HUDEP-2 (cell line): ENCODE measurements around the gene STKLD1.
"Not testable (repeated sequence)": the region's sequence is repeated elsewhere in the genome, so short reads cannot be mapped to it uniquely, and the experiment has no call there.

Source experiments
- DNase-seq, 76 experiments: peaks; one replicate each; lab custom pipeline; 2025; ENCODE audit not compliant: unreplicated experiment in 76 of 76; lab: John Stamatoyannopoulos, UW

STKLD1 gene

DNA sequence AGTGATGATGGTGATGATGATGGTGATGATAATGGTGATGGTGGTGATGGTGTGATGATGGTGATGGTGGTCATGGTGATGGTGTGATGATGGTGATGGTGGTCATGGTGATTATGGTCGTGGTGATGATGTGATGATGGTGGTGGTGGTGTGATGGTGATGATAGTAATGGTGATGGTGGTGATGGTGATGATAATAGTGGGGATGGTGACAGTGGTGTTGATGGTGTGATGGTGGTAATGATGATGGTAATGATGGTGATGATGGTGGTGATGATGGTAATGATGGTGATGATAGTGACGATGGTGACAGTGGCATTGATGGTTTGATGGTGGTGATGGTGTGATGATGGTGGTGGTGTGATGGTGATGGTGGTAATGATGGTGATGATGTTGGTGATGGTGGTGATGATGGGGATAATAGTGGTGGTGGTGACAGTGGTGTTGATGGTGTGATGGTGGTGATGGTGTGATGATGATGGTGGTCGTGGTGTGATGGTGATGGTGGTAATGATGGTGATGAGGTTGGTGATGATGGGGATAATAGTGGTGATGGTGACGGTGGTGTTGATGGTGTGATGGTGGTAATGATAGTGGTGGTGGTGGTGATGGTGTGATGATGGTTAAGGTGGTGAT is 6.5 kb downstream of the STKLD1 start:
- no peak for DNase-seq

DNA sequence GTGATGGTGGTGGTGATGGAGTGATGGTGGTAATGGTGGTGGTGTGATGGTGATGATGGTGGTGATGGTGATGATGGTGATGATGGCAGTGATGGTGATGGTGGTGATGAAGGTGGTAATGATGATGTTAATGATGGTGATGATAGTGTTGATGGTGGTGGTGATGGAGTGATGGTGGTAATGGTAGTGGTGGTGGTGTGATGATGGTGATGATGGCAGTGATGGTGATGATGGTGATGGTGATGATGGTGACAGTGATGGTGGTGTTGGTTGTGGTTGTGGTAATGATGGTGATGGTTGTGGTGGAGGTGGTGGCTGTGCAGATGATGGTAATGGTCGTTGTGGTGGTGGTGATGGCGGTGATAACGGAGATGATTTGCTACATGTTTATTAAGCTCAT is 7.3 kb downstream of the STKLD1 start:
- DNase-seq: no peak

DNA sequence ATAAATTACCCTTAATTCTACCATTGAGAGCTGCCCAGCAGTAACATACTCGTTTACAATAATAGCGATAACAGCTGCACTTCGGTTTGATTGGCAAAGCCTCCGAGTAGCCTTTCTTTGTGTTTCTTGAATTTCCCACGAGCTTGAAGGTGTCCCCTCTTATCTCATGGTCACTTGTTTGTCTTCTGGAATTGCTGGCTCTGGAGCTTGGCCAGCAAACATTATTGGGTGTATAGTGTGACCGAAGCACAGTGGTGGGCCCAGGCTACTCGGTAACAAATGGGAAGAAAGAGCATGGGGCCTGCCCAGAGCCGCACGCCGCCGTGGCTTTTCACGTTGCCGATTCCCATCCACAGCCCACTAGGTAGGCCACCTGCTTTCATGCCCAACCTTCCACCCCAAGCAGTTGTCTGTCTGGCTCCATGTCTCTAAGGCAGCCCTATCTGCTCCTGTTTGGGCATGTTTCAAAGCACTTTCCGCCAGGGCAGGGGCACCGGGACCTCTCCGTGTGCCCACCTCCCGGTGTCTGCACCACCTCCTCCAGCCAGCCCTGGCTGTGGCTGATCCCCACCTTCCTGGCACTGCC is 8.7 kb downstream of the STKLD1 start:
- no peak for DNase-seq

DNA sequence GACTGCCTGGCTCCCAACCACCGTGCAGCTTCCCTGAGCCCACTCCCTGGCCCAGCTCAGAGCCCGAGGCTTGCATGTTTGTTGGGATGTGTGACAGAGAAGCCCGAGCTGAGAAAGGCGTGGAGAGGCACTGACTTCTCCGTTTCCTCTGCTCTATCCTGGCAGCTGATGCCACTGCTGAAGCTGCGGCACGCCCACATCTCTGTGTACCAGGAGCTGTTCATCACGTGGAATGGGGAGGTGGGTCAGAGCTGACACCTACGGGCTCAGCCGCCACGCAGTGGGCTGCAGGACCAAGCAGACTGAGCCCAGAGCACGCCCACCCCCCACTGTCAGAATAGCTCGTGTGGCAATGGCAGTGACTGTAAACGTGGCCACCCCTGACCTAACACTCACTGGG is 9.3 kb downstream of the STKLD1 start:
- DNase-seq: no peak

DNA sequence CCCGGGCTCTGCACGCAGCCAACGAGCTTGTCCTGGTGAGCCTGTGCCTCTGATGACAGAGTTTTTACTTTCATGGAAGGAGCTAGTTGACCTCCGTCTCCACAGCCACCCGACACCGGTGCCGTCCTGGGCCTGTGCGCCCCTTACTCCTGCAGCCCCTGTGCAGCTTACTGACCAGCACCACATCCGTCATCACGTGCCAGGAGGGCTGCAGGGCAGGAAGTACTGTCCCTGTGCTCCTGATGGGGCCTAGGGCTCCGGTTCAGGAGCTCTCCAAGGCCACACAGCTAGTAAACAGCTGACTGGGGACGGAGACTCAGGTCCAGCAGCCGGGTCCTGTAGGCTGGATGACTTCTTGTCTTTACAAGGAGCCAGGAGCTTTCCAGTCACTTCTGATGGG is 10.2 kb downstream of the STKLD1 start:
- DNase-seq: no peak

DNA sequence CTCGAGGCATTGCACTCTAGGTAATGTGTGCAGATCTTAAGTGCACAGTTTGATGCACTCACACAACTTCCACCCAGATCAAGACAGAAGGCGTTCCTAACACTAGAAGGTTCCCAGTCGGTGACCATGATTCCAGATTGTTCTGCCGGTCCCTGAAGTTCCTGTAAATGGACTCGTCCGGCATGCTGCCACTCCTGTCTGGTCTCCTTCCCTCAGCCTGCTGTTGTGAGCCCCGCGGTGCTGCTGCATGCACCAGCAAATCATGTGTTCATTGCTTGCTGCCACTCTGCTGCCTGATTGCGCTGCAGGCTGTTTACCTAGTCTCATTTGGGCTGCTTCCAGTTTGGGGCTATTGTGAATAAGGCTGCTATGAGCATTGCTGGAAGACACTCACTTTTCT is 11.5 kb downstream of the STKLD1 start:
- DNase-seq: no peak

DNA sequence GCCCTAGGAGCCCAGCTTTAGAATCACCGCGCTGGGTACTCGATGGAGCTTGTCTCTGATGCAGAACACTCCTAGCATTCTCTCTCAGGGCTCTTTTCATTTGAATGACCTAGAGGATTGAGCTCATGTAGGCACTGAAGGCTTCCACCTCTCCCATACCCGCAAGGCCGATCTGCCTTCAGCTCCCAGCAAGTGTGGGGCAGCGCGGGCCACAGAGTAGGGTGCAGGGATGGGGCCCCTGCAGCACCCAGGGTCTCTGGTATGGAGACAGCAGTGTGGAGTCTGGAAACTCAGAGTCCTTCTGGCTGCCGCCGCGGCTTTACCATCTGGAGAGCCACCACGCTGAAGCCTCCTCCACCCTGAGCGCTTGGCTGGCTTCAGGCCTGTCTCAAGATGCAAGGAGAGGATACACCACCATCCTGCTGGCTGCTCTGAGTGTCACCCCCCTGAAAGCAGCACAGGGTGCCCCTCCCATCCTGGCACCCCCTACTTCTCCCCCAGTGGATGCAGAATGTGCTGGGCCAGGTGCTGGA is 12.9 kb downstream of the STKLD1 start:
- no peak for DNase-seq

DNA sequence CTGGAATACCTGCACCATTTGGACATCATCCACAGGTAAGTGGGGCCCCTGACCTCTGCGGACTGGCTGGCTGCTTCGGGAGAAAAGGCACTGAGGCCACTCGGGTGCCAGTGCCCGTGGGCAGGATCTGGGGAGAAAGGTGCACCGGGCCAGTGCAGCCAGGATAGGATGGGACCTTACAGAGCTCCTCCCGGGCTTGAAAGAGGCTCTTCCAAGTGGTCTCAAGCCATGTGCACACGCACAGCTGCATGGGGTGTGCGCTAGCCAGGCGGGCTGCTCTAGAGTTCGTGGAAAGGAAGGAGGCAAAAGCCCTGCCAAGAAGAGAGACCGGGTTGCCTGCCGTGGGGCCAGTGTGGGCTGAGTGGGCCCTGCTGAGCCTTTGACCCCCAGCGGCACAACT is 13.4 kb downstream of the STKLD1 start:
- no peak for DNase-seq

DNA sequence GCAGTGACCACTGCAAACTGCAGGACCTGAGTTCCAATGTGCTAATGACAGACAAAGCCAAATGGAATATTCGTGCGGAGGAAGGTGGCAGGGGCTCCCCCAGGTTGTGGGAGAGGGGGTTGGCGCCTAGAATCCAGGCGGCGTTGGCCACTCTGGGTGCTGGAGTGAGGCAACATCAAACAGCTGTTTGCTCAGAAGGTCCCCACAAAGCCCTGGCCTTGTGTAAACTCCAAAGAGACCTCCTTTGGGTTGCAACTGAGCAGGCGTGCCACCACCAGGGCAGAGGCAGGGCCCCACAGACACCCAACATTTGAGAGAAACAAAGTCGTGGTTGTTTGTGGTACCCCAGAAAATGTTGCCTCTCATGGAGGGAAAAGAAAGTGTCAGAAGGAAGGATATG is 14.5 kb downstream of the STKLD1 start:
- DNase-seq: no peak

DNA sequence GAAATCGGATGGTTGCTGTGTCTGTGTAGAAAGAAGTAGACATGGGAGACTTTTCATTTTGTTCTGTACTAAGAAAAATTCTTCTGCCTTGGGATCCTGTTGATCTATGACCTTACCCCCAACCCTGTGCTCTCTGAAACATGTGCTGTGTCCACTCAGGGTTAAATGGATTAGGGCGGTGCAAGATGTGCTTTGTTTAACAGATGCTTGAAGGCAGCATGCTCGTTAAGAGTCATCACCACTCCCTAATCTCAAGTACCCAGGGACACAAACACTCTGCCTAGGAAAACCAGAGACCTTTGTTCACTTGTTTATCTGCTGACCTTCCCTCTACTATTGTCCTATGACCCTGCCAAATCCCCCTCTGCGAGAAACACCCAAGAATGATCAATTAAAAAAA is 15.3 kb downstream of the STKLD1 start:
- DNase-seq: not testable (repeated sequence)

DNA sequence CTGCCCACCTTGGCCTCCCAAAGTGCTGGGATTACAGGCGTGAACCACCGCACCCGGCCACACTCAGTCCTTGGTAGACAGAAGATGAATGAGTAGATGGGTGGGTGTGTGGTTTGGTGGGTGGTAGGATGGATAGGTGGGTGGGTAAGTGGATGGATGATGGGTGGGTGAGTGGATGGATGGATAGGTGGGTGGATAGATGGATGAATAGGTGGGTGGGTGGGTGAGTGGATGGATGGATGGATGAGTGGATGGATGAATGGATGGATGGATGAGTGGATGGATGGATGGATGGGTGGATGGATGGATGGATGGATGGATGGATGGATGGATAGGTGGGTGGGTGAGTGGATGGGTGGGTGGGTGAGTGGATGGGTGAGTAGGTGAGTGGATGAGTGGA is 16.1 kb downstream of the STKLD1 start:
- not testable (repeated sequence) for DNase-seq

DNA sequence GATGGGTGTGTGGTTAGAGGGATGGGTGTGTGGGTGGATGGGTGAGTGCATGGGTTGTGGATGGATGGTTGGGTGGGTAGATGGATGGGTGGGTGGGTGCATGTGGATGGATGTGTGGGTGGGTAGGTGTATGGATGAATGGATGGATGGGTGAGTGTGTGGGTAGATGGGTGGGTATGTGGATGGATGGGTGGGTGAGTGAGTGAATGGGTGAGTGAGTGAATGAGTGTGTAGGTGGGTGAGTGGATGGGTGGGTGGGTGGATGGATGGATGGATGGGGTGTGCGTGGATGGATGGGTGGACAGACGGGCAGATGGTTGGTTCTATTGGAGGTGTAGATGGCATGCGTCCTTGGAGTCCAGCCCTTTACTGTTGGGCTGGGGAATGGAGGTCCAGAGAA is 17.2 kb downstream of the STKLD1 start:
- no peak for DNase-seq

DNA sequence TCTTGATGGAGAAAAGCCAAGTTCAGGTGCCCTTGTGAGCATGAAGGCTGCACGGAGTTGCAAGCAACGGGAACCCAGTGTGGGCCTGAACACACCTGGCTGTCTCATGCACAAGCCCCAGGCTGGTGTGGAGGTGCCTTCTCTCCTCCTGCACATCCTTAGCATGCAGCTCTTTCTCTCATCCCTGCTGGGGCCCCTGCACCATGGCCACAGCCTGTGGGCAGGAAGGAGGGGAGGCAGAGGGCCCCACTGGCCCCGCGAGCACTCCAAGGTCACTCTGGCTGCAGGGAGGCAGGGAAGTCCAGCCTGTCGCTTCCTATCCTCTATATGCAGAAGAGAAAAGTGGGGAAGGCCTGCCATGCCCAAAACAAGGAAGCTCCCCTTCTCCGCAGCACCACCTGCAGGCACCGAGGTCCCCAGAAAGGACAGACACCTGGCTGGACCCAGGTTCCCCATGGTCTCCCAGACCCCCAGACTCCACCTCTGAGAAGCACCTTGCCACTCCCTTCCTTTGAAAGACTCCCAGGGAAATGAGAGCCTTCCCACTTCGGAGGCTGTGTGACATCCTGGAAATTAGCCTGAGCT is 18.6 kb downstream of the STKLD1 start:
- no peak for DNase-seq

DNA sequence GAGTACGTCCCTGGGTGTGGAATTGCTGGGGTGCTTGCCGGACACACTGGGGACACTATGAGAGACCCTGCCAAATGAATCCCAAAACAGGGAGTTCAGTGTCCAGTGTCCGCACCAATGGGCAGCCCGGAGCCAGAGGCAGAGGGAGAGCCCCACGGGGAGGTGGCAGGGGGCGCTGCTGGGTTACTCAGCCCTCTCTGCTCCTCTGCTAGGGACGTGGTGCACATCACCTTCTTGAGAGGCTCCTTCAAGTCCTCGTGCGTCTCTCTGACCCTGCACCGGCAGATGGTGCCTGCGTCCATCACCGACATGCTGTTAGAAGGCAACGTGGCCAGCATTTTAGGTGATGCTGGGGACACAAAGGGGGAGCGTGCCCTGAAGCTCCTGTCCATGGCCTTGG is 20.8 kb downstream of the STKLD1 start:
- DNase-seq: peak in 4 of 76 experiments; percentile 7 to 18 (median 16)

DNA sequence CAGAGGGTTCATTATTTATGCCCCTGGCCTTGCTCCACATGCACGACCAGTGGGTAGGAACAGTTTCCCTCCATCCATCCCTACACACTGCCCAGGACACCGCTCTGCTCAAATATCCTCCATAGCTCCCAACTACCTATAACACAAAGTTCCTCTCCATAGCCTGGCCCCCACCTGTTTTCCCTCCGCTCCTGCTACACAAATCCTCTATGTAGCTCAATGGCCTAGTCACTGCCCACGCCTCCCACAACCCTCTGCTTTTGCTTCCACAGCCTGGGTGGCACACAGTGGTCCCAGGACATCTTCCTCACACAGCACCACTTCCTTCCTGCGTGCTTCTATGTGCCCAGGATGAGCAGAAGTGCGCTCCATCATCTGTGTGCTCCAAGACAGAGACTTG is 21.2 kb downstream of the STKLD1 start:
- DNase-seq: no peak

DNA sequence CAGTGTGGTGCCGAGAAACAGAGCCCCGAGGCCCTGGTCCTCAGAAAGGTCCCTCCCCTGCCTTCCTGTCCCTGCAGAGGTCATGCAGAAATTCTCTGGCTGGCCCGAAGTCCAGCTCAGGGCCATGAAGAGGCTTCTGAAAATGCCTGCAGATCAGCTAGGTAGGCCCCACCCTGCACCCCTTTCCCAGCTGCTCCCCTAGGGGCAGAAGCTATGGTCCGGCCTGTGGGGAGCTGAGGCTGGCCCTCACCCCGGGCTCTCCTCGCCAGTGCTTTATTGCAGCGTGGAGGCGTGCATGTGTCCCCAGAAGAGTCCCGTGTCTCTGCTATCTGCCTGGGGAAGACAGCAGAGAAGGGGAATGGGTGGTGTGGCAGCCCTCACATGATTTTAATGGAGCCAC is 21.7 kb downstream of the STKLD1 start:
- DNase-seq: no peak

DNA sequence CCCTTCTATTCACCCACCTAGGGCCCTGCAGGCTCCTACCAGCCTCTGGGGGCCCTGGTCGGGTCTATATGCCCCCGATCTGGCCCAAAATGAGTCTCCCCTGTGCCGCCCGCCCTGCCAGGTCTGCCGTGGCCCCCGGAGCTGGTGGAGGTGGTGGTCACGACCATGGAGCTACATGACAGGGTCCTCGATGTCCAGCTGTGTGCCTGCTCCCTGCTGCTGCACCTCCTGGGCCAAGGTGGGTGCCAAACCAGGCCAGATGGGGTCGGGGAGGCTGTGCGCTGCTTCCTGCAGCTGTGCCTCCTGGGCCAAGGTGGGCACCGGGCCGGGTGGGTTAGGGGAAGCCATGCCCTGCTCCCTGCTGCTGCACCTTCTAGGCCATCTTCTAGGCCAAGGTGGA is 24.1 kb downstream of the STKLD1 start:
- DNase-seq: no peak

DNA sequence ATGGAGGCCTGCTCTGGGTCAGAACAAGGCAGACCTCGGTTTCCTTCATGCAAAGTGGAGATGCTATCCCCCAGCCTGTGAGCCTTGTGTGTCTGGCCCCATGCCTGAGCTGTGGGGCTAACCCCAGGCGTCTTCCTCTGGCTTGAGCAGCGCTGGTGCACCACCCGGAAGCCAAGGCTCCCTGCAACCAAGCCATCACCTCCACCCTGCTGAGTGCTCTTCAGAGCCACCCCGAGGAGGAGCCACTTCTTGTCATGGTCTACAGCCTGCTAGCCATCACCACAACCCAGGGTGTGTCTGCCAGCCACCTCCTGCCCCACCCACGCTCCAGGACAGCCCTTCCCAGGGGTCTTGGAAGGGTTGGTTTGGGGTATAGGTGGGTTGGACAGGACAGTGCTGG is 25.4 kb downstream of the STKLD1 start:
- peak in 1 of 76 experiments; percentile 18 for DNase-seq

DNA sequence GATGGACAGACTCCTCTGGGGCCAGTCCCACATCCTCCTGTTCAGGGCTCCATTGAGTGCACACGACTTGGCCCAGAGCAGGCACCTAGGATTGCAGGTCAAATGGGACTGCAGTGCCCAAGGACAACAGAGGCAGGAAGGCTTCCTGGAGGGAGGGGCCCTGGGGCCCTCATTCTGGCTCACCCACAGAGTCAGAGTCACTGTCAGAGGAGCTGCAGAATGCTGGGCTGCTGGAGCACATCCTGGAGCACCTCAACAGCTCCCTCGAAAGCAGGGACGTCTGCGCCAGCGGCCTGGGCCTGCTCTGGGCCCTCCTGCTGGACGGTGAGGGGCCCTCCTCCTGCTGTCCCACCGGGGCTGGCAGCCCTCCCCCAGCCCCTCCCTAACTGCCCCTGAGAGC is 26.5 kb downstream of the STKLD1 start:
- DNase-seq: no peak

DNA sequence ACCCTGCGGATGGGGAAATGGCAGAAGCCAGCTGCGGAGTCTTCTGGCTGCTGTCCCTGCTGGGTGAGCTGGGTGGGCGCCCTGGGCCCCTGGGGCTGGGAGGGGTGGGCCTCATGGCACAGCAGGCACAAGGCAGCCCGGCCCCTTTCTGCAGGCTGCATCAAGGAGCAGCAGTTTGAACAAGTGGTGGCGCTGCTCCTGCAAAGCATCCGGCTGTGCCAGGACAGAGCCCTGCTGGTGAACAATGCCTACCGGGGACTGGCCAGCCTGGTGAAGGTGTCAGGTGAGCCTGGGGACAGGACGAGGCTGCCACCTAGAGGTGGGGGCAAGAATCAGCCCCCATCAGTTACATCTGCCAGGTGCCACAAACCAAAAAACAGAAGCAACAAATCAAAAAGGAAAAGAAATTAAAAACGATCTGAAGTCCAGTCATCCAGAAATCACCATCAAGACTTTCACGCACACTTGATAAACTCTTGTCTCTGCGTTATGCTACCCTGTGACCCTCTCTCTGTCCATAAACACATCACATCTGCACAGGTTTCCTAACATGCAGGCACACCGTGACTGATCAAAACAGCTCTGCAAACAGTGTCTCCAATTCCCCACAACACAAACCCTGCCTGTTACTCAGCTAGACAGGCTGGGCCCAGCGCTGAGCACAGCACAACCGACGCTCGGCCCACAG is 27.7 kb downstream of the STKLD1 start:
- peak in 43 of 76 experiments; percentile 5 to 59 (median 28) for DNase-seq

DNA sequence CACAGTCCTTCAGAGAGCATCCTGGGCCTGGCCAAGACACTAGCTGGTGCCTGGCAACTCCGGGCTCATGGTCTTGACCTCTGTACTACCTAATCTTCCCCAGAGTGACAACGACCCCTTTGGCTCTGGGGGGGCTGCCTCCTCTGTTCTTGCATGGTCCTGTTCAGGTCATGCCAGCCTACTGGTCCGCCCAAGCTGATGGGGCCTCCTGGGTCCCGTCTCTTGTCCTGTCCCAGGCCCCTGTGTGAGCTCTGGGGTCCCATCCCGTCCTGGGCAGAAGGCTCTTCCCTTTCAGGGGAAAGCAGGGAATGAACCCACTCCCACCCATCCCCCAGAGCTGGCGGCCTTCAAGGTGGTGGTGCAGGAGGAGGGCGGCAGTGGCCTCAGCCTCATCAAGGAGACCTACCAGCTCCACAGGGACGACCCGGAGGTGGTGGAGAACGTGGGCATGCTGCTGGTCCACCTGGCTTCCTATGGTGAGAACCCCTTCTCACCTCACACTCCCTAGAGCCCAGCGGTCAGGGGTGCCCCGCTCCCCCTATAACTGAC is 28.4 kb downstream of the STKLD1 start:
- no peak for DNase-seq
